ENCODE measurements around the gene DLG1.

- TF ChIP-seq, protein P1, sequence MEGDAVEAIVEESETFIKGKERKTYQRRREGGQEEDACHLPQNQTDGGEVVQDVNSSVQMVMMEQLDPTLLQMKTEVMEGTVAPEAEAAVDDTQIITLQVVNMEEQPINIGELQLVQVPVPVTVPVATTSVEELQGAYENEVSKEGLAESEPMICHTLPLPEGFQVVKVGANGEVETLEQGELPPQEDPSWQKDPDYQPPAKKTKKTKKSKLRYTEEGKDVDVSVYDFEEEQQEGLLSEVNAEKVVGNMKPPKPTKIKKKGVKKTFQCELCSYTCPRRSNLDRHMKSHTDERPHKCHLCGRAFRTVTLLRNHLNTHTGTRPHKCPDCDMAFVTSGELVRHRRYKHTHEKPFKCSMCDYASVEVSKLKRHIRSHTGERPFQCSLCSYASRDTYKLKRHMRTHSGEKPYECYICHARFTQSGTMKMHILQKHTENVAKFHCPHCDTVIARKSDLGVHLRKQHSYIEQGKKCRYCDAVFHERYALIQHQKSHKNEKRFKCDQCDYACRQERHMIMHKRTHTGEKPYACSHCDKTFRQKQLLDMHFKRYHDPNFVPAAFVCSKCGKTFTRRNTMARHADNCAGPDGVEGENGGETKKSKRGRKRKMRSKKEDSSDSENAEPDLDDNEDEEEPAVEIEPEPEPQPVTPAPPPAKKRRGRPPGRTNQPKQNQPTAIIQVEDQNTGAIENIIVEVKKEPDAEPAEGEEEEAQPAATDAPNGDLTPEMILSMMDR (conservative IDR thresholded peaks at IDR 0.05; ENCODE audit: low read depth, low read length) = no peak
- no peak for TF ChIP-seq POLR2A (IDR thresholded peaks at IDR 0.05; ENCODE audit: low read depth, low read length)
- TF ChIP-seq RCOR1 (IDR thresholded peaks at IDR 0.05; ENCODE audit: insufficient replicate concordance, low read length) = no peak
These were observed 259.5 kb downstream of the DLG1 start for GRCh38 chr3:197038679-197039462.

Data from IMR-90 (cell line).